ENCODE results near the gene CYBC1. TPM values are rescaled to one million over a fixed set of nuclear protein-coding genes. Genes with fewer than 3 reads are reported as not detected.

Gene CYBC1
- total RNA-seq, 1 donor: 72.4 TPM

DNA sequence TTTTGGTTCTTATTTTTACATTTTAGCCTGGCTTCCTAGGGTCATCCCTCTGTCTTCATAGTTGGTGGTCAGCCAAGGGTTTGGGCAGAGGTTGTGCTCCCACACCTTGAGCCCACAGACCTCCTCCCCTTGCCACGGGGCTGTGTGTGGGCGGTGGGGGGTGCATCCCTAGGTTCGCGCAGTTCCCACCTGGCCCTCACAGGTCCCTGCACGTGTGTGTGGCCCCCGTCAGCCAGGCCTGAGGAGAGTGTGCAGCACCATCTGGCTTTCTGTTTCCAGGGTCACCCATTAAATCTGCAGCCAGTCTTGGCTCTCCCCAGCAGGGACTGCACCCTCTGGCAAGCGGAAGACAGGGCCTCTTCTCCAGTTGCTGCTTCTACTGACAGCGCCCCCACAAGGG lies 18.5 kb downstream of the CYBC1 start:
- H3K79me2 ChIP-seq (ENCODE audit: insufficient read depth, low read length): no peaks in the 10 kb centered on the region
- no peak overlapping the region for H2AFZ ChIP-seq (ENCODE audit: low read length)
- no peaks in the 10 kb centered on the region for H3K27me3 ChIP-seq (ENCODE audit: insufficient read depth, low read length)
- no peak for TF ChIP-seq CTCF (IDR thresholded peaks at IDR 0.05; ENCODE audit: extremely low read depth, low read depth, low read length)
- H3K4me3 ChIP-seq (ENCODE audit: insufficient read depth, low read length): no peak overlapping the region
- H3K27ac ChIP-seq (ENCODE audit: low read depth, low read length): no peak overlapping the region
- H4K20me1 ChIP-seq (ENCODE audit: insufficient read depth, low read length): no peaks in the 10 kb centered on the region
- no peak for DNase-seq (ENCODE audit: insufficient read length, low spot score, missing footprints)
- H3K9me3 ChIP-seq (ENCODE audit: low read depth, low read length): no peaks in the 10 kb centered on the region
- no peaks in the 10 kb centered on the region for H3K4me1 ChIP-seq (ENCODE audit: insufficient read depth, low read length)
- no peak overlapping the region for H3K4me2 ChIP-seq (ENCODE audit: insufficient read depth, low read length)
- no peaks in the 10 kb centered on the region for H3K36me3 ChIP-seq (ENCODE audit: insufficient read depth, low read length)

DNA sequence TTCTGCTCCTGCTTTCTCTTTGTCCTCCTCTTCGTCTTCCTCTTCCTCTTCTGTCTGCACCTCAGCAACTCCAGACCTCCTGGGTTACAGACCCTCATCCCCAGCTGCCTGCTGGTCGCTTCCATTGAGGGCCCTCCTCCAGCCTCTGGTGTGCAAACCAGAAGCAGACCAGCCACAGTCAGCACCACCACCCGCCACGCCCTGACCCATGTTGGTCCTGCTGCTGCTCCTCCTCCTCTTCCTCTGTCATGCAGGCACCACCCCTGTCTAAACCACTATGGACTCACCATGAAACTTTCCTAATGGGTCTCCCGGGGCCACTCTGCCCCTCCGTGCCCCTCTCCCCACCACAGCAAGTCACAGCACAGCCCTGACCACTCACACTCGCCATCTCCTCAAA lies 20.7 kb downstream of the CYBC1 start:
- DNase-seq (ENCODE audit: insufficient read length, low spot score, missing footprints): peak; percentile 83
- H3K9me3 ChIP-seq (ENCODE audit: low read depth, low read length): no peaks in the 10 kb centered on the region
- TF ChIP-seq CTCF (IDR thresholded peaks at IDR 0.05; ENCODE audit: extremely low read depth, low read depth, low read length): no peak
- H3K4me2 ChIP-seq (ENCODE audit: insufficient read depth, low read length): no peak overlapping the region
- H3K36me3 ChIP-seq (ENCODE audit: insufficient read depth, low read length): no peaks in the 10 kb centered on the region
- H3K27ac ChIP-seq (ENCODE audit: low read depth, low read length): no peak overlapping the region
- H4K20me1 ChIP-seq (ENCODE audit: insufficient read depth, low read length): no peaks in the 10 kb centered on the region
- no peak overlapping the region for H3K4me3 ChIP-seq (ENCODE audit: insufficient read depth, low read length)
- H3K79me2 ChIP-seq (ENCODE audit: insufficient read depth, low read length): no peaks in the 10 kb centered on the region
- no peak overlapping the region for H2AFZ ChIP-seq (ENCODE audit: low read length)
- no peaks in the 10 kb centered on the region for H3K4me1 ChIP-seq (ENCODE audit: insufficient read depth, low read length)
- H3K27me3 ChIP-seq (ENCODE audit: insufficient read depth, low read length): no peaks in the 10 kb centered on the region

DNA sequence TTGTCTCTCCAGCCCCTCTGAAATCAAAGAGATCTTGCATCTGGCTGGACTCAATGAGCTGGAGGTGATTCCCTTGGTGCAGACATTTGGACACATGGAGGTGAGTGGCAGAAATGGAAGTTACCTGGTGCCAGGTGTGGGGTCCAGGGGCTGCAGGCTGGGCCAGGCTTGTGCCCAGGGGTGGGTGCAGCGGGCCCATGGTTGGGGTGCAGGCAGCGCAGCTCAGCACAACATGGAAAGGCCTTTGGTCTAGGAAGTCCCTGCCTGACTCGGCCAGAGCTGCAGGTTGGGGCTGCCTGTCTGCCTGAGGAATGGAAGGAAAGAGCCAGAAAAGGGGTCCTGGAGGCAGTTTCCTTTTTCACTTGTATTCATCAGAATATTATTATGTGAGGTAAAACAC lies 22.0 kb downstream of the CYBC1 start:
- H3K9me3 ChIP-seq (ENCODE audit: low read depth, low read length): no peaks in the 10 kb centered on the region
- H3K27me3 ChIP-seq (ENCODE audit: insufficient read depth, low read length): no peaks in the 10 kb centered on the region
- no peak overlapping the region for H3K4me3 ChIP-seq (ENCODE audit: insufficient read depth, low read length)
- no peaks in the 10 kb centered on the region for H4K20me1 ChIP-seq (ENCODE audit: insufficient read depth, low read length)
- H3K36me3 ChIP-seq (ENCODE audit: insufficient read depth, low read length): no peaks in the 10 kb centered on the region
- no peak for TF ChIP-seq CTCF (IDR thresholded peaks at IDR 0.05; ENCODE audit: extremely low read depth, low read depth, low read length)
- H3K4me1 ChIP-seq (ENCODE audit: insufficient read depth, low read length): peaks cover 4% of the 10 kb centered on the region
- H2AFZ ChIP-seq (ENCODE audit: low read length): no peak overlapping the region
- no peak overlapping the region for H3K27ac ChIP-seq (ENCODE audit: low read depth, low read length)
- no peak for DNase-seq (ENCODE audit: insufficient read length, low spot score, missing footprints)
- H3K4me2 ChIP-seq (ENCODE audit: insufficient read depth, low read length): no peak overlapping the region
- no peaks in the 10 kb centered on the region for H3K79me2 ChIP-seq (ENCODE audit: insufficient read depth, low read length)

GRCh38 chr17:82424863-82425159 lies 25.7 kb downstream of the CYBC1 start:
- Histone ChIP-seq H4K20me1 (ENCODE audit: insufficient read depth, low read length) (no peaks in the 10 kb centered on the region), H3K79me2 (ENCODE audit: insufficient read depth, low read length) (no peaks in the 10 kb centered on the region), H3K36me3 (ENCODE audit: insufficient read depth, low read length) (no peaks in the 10 kb centered on the region), H3K9me3 (ENCODE audit: low read depth, low read length) (peaks cover 2% of the 10 kb centered on the region), H3K27me3 (ENCODE audit: insufficient read depth, low read length) (no peaks in the 10 kb centered on the region), H3K27ac (ENCODE audit: low read depth, low read length) (no peak overlapping the region), H3K4me3 (ENCODE audit: insufficient read depth, low read length) (no peak overlapping the region), H3K4me1 (ENCODE audit: insufficient read depth, low read length) (peaks cover 4% of the 10 kb centered on the region), H3K4me2 (ENCODE audit: insufficient read depth, low read length) (no peak overlapping the region), H2AFZ (ENCODE audit: low read length) (no peak overlapping the region)
- DNase-seq (ENCODE audit: insufficient read length, low spot score, missing footprints): no peak
- no peak for TF ChIP-seq CTCF (IDR thresholded peaks at IDR 0.05; ENCODE audit: extremely low read depth, low read depth, low read length)
